ENCODE data around the gene KCNB1. TPM values are rescaled to one million over a fixed set of nuclear protein-coding genes. Genes with fewer than 3 reads are reported as not detected.

Gene KCNB1
- polyA plus RNA-seq, 12 donors = 4.3 to 13.6 (median 9.8) TPM; not detected in 1

- no peak for DNase-seq
Observed at GRCh38 chr20:49445176-49445575, 37.3 kb downstream of the KCNB1 start.

DNA sequence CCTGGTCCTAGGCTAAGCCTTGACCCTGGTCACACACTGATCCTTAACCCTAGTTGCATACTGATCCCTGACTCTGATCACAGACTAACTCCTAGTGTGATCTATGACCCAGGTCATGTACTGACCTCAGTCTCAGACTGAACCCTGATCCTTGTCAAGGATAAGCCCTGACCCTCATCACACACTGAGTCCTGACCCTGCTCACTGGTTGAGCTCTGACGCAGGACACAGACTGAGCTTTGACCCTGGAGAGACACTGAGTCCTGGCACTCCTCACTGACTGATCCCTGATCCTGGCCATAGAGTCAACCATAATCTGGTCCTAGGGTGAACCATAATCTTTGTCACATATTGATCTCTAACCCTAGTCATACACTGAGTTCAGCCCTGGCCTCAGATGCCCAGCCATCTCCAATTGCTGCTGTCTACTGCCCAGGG lies 37.9 kb downstream of the KCNB1 start:
- DNase-seq = no peak

DNA sequence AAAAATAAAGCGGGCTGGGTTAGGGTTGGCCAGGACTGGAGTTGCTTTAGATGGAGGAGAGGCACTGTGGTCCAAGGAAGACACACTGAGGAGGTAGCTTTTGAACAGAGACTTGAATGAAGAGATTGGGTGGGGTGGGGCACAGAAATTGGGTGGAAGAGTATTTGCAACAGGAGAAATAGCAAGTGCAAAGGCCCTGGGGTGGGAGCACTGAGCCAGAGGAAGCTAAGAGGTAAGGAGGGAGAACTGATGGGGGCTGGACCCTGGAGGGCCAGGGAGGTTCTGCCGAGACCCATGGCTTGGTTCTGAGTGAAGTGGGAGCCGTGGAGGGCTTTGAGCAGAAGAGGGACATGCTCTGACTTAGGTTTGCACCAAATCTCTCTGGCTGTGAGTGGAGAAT lies 45.4 kb downstream of the KCNB1 start:
- no peak for DNase-seq

DNA sequence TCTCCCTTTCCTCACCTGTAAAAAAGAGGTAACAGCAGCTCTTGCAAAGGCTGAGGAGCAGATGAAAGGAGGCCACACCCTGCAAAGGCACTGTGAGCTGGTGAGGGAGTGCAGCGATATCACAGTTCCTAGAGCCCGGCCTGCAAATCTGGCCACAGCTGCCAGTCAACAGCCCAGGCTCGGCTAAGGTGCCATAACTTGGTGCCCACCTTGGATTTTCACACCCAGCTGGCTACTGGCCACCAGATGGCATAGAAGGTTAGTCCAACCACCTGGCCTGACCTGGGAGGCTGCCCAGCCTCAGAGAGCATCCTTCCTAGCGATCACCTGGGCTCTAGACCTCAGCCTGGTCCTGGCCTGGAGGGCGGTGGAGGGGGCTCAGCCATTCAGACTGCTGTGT lies 46.8 kb downstream of the KCNB1 start:
- DNase-seq = no peak

- DNase-seq = no peak
Observed at GRCh38 chr20:49433333-49433732, 49.1 kb downstream of the KCNB1 start.

DNA sequence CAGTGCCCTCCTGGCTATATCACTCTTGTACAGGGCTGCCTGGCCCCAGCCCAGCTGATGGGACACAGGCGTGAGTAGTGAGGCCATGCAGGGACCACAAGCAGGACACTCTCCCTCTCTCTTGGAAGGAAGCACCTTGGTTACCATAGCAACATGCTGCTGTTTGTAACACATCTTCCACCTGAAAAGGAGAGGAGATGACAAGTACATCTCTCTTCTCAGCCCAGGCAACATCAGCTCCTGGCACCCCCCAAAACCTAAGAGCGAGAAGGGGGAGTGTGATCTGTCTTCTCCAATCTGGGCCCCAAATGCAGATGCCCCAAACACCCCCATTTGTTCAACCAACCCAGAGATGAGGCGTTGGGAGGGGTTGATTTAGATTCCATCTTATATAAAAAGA lies 49.9 kb downstream of the KCNB1 start:
- no peak for DNase-seq

GRCh38 chr20:49431329-49431728 lies 51.1 kb downstream of the KCNB1 start:
- DNase-seq = no peak

DNA sequence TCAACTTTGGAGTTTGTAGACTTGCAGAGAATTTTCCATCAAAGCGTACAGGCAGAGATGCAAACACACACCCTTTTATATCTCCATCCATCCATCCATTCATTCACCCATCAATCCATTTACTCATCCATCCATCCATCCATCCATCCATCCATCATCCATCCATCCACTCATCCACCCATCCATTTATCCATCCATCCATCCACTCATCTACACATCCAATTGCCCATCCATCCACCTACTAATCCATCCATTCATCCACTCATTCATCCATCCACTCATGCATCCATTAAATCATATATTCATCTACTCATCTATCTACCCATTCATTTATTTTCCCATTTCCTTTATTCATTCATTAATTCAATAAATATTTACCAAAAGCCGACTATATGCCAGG lies 52.1 kb downstream of the KCNB1 start:
- no peak for DNase-seq

DNA sequence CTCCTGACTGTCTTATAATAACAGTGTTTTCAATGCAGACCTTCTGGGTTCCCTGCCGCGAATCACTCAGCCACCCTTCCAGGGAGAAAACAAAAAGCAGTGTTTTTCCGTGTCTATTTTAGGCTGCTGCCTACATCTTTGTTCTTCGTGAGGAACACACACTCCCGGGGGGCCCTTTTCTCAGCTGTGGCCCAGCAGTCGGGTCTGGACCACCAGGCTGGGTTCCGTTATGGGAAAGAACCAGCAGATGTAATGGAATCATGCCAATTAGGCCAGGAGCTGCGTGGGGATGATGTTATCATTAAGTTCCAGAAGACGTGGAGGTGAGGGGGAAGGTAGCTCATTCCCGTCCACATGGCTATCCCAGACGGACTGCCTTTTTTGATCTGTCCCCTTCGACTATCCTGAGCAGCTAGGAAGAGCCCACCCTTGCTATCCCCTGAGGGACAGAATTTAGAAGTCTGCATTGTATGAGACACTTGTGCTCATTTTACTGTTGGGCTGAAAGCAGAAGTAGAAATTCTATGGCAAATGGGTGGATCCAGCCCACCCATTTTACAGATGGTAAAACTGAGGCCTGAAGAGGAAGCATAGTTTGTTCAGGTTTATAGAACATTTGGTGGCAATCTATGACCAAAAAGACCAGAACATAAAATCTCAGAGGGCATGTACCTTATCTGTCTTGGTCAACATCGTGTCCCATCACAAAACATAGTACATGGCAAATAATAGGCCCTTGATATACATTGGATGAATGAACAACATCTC lies 54.5 kb downstream of the KCNB1 start:
- DNase-seq = no peak

- no peak for DNase-seq
Observed at GRCh38 chr20:49426873-49427272, 55.6 kb downstream of the KCNB1 start.

DNA sequence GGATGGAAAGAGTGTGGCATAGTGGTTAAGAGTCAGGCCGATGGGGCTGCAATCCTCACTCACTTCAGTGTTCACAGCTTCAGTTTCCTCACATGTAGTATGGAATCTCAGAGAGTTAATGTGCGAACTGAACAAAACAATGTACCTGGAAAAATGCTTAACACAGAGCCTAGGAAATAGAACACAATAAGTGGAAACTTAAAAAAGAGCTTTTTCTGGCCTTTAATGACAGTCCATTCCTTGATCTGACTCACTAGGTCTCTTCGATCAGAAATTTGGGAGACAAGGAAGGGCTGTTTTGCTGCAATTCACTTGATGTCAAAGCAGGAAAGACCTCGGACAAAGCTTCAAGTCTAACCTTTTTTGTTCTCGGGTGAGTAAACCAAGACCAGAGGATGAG lies 56.1 kb downstream of the KCNB1 start:
- DNase-seq = no peak

GRCh38 chr20:49424536-49424935 lies 57.9 kb downstream of the KCNB1 start:
- no peak for DNase-seq

GRCh38 chr20:49422161-49422560 lies 60.3 kb downstream of the KCNB1 start:
- DNase-seq = no peak

- no peak for DNase-seq
Observed at GRCh38 chr20:49420811-49421295, 61.6 kb downstream of the KCNB1 start.

DNA sequence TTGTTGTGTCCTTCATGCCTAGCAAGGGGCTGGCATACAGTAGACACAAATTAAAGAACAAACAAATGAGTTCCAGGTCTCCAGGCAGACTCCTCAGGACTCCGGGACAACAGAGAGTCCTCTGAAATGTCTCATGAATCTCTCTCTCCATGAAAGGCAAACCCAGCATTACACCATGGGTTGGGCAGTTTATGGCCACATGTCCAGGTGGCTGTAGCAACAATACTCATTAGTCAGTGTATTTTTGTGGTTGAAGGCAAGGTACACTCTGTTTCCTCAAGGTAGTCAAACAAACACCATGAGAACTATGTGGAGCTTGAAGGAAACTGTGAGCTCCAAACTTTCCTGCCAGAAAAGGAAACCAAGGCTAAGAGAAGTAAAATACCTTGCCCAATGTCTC lies 62.2 kb downstream of the KCNB1 start:
- DNase-seq = no peak

DNA sequence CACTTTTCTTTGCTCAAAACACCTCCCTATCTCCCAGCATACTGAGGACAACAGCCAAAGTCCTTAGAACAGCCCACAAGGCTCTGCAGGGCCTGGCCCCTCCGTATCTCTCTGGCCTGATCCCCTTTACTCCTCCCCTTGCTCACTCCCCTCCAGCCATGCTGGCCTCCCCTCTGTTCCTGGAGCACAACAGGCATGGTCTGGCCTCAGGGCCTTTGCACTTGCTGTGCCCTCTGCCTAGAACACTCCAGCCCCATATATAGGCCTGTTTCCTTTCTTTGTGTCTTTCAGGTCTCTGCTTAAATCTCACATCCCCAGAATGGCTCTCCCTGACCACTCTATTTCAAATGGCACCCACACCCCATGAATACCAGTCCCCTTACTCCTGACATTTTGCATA lies 62.7 kb downstream of the KCNB1 start:
- no peak for DNase-seq

DNA sequence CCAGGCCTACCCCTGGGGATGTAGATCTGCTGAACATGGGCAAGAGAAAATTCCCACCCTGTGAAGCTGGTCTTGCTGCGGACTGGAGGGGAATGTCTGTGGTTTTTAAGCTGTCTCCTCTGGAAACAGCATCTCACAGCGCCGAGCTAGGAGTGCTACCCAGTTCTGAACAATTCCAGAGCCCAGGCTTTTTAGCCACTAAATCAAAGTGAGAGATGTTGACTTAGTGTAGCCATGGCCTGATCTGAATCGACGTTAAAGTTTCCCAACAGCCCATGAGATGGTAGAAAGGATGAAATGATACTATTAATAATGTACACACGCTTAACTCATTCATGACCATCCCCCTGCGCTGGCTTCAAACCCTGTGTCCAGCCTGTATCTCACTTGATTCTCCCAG lies 63.7 kb downstream of the KCNB1 start:
- no peak for DNase-seq

- no peak for DNase-seq
Observed at GRCh38 chr20:49417843-49418555, 64.5 kb downstream of the KCNB1 start.

DNA sequence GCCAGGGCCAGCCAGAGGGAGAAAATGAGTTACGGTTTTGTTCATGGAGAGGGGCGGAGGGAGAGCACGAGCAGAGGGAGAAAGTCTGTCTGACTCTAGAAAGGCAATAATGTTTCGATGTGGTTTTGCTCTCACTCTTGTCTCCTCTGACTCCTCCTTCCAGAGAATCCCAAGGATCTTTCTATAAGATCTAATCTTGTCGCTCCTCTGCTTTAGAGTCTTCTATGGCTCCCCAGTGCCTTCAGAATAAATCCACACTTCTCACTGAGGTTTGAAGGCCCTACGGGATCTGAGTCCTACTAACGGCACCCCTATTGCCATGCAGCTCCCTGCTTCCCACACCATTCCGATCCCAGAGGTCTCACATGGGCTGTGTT lies 66.8 kb downstream of the KCNB1 start:
- no peak for DNase-seq

DNA sequence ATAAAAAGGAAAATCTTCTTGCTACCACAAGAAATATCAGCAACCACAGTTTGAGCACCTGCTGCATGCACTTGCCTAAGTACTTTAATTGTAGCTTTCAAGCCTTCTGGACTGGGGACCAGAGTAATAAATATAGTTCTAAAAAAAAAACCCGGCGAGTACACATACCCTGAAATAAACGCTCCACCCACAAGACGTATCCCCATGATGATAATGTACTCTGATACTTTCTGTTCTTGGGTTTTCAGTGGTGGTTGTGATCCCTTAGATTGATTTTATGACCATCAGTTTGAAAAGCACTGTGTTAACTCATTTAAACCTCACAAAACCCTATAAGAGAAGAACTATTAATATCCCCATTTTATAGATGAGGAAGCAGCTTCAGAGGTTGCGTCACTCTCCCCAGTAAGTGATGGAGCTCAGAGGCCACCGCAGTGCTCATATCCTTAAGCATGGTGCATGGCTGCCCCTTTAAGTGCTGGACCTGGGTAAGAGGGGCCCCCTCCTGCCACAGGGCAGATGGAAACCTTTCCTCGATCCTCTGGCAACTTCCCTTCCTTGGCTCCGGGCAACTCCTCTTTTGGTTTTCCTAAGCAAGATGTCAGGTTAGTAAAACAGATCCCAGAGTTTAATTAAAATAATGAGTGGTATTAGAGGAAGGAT lies 67.3 kb downstream of the KCNB1 start:
- no peak for DNase-seq

DNA sequence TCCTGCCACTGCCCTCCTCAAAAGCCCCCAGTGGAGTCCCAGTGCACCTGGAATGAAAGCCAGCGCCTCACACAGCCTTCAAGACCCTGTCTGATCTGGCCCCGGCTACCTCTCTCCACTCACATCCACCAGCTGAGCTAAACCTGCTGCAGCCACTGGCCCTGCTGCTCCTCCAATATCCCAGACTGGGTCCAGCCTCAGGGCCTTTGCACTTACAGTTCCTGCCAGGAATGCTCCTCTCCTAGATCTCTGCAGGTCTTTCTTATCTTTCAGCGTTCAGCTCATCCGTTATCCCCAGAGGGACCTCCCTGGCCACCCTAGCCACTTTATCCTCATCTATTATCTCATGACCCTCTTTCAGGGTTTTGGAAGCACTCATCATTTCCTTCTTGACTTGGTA lies 68.8 kb downstream of the KCNB1 start:
- DNase-seq = no peak

DNA sequence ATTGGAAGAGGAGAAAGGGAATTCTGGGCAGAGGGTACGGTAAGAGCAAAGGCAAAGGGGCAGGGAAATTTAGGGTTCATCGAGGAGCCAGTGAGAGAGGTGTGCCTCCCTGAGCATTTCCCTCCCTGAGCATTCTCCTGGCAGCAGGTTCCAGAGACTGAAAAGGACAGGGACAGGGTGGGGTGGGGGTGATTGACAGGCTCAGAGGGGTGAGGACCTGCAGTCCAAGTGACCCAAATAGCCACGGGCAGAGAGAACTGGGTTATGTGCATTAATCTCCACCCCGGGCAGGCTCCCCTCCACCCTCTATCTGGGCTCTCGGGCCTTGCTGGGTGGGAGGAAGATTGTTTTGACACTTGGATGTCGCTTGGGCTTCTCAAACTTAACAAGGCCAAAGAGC lies 69.5 kb downstream of the KCNB1 start:
- no peak for DNase-seq

- no peak for DNase-seq
Observed at GRCh38 chr20:49412254-49412653, 70.2 kb downstream of the KCNB1 start.
